Measurements from ENCODE around the gene SNAPC4.
A peak's percentile ranks its signal among the peaks of the same experiment; 100 is the strongest.

Gene SNAPC4

DNA sequence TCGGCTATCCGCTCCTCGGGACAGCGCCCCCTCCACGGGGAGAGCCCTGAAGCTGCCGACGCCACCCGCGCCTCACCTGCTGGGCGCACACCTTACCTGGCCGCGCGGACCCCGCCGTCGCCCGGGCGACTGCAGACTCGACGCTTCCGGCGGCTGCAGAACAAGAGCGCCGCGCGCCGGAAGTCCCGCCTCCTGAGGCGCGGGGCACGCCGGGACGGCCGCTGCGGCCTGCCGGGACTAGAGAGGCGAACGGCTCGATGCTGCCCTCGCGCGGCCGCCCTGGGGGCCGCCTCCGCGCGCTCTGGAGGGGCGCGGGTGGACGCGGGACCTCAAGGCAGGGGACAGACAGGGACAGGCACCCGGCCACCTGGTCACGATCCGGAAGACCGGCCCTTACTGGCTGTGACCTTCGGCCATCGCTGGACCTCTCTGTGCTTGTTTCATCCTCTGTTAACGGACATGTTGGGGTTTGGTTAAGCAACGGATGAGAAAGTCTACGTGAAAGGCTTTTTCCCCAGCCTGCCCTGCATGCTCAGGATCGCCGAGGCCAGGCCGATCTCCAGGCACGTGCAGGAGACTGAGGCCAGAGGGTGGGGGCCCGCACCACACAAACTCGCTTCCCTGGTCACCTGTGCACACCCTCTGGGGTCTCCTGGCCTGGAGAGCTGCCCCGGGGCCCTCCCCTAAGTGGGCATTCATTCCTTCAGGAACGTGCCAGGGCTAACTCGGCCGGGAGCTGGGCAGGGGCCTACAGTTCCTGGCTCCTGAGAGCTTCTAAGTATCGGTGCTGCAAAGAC is at the start of gene SNAPC4:
Gene SNAPC4 (minus strand): TSS at position 133 of the 797 bp plus-strand sequence. CDS start 1,742 bp downstream, outside the sequence.
- peak; percentile 8 for DNase-seq (ENCODE audit: low read depth)

DNA sequence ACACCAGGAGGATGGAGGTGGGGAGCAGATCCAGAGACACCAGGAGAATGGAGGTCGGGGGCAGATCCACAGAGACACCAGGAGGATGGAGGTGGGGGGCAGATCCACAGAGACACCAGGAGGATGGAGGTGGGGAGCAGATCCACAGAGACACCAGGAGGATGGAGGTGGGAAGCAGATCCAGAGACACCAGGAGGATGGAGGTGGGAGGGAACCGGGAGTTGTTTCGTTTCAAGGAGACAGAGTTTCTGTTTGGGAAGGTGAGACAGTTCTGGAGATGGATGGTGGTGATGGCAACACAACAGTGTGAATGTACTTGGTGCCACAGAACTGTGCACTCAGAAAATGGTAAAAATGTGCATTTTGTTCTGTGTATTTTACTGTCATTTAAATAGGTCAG is 48.7 kb upstream of the SNAPC4 start:
- DNase-seq (ENCODE audit: low read depth): no peak

GRCh38 chr9:136447173-136447778 is 47.3 kb upstream of the SNAPC4 start:
- DNase-seq (ENCODE audit: low read depth): no peak

- no peak for DNase-seq (ENCODE audit: low read depth)
Observed at GRCh38 chr9:136445799-136446198, 45.8 kb upstream of the SNAPC4 start.

- no peak for DNase-seq (ENCODE audit: low read depth)
Observed at GRCh38 chr9:136444102-136444501, 44.1 kb upstream of the SNAPC4 start.

DNA sequence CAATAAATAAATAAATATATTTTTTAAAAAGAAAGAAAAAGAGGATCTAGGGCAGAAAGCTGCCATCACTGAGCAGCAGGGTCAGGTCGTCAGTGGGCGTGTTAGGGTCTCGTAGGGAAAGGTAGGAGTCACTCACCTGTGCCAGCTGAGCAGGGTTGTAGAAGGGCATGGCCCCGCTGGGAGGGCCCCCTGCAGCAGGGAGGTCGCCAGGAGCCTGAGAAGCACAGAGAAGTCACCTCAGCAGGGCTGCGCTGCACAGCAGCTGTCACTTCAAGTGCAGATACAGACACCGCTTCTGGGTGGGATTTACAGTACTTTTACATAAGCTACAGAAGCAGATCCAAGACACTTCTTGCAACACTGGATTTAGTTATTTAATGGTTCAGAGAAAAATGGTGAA is 43.7 kb upstream of the SNAPC4 start:
- DNase-seq (ENCODE audit: low read depth): no peak

- no peak for DNase-seq (ENCODE audit: low read depth)
Observed at GRCh38 chr9:136443087-136443486, 43.1 kb upstream of the SNAPC4 start.

DNA sequence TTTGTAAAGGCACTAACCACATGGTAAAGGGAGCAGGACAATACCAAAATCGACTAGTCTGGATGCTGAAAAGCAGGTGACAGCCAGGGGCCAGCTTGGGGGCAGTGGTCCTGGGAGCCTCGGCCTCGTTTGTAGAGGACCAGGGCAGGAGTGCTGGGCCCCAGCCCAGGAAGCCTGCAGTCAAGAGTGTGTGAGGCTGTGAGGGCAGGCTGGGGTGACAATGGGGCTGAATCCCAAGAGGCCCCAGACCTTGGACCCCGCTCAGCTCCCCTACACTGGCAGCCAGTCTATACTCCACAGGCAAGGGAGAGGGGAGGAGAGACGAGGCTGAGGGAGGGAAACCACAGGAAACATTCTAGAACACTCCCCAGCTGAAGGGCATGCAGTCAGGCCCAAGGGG is 42.3 kb upstream of the SNAPC4 start:
- DNase-seq (ENCODE audit: low read depth): no peak

DNA sequence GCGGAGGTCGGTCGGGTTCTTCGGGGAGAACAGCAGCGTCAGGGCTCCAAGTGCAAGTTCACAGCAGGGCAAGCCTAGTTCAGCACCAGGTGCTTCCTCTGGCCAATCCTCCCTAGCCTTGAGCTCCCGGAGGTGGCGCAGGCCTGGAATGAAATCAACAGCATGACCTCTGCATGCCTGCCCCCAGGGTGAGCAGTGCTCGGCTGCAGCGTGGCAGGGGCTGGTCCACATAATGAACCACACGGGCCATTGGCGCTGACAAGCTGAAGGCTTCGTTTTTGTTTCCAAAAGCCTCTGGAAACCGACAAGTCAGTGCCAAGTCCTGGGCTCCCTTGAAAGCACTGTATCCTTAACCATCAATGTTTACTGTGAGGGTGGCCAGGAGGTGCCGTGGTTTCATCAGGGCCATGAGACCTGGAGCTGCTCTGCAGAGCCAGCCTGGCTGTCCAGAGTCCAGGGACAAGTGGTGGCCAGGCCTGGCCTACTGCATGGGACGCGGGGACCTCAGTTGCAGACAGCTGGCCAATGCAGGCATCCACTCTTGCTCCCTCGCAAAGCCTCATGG is 41.8 kb upstream of the SNAPC4 start:
- DNase-seq (ENCODE audit: low read depth): no peak

DNA sequence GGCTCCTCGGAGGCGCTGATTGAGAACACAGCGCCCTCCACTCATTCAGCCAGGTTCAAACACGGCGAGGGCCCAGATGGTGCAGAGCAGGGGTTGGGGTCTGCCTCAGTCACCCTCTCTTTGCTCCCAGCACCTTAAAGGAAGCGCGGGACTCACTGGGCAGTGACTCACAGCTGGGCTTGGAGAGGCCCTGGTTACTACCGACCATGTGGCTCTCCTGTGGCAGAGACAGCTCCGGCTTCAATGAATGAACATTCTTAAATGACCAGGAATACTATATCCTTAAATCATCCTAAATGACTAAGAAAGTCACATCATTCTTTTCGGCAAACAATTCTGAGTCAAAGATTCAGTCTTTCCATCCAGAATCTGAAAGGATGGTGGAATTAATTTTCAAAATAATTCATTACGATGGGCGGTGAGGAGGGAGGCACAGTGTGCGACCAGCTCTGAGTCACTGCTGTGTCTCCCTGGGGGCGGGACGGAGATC is 41.3 kb upstream of the SNAPC4 start:
- DNase-seq (ENCODE audit: low read depth): no peak

GRCh38 chr9:136439481-136440408 is 39.8 kb upstream of the SNAPC4 start, which contains the start of gene INPP5E:
INPP5E (minus strand) TSS chr9:136439845; CDS start chr9:136439419, 426 bp downstream.
- no peak for DNase-seq (ENCODE audit: low read depth)

DNA sequence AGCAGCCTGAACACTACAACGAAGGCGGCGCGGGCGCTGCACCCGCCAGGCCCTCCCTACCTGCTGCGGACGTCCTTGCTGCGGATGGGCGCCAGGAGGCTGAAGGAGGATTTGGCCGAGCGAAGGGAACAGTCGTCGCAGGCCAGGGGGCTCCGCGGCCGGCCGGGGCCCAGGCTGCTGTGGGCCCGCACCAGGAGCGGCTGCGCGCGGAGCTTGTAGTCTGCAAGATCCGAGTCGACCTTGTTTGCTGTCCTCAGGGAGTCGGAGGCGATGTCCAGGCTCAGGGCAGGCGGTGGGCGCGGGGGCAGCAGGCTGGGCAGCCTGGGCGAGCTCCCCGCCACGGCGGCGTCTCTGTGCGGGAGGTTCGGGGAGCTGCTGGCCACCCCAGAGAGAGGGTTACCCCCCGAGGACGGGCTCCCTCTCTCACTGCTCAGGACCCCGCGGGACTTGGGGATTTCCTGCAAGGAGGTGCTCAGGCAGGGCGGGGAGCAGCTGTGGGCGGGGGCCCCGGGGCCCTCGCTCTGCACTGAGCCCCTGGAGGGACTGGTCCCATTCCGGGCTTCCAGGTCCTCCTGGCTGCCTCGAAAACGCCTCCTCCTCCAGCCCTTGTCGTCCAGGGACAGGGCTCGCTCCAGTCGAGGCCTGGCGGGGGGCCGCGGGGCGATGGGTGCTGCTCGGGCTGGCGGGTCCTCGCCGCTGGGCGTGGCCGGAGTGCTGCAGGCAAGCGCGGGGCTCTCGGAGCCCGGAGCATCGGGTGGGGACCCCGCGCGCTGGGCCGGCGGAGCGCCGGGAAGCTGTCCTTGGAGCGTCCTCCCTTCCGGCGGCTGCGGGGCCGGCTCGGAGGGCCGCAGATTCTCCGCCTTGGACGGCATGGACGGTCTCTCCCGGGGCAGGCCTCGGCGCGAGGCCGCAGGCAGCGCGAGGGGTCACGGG is 38.8 kb upstream of the SNAPC4 start:
- DNase-seq (ENCODE audit: low read depth): no peak

- no peak for DNase-seq (ENCODE audit: low read depth)
Observed at GRCh38 chr9:136437839-136438547, 38.0 kb upstream of the SNAPC4 start.

DNA sequence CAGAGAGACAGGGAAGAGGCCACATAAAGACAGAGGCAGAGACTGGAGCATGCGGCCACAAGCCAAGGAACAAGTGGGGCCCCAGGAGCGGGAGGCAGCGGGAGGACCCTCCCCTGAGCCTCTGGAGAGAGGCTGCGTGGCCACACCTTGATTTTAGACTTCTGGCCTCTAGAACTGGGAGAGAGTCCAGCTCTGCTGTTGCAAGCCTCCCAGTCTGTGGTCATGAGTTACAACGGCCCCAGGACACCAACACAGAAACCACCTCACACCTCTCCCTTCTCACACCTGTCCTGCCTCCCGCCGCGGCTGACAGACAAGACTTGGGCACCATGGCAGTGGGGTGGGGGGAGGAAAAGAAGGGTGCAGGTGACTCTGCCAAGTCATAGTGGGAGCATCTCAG is 37.5 kb upstream of the SNAPC4 start:
- no peak for DNase-seq (ENCODE audit: low read depth)

GRCh38 chr9:136436055-136436634 is 36.2 kb upstream of the SNAPC4 start:
- DNase-seq (ENCODE audit: low read depth): no peak

DNA sequence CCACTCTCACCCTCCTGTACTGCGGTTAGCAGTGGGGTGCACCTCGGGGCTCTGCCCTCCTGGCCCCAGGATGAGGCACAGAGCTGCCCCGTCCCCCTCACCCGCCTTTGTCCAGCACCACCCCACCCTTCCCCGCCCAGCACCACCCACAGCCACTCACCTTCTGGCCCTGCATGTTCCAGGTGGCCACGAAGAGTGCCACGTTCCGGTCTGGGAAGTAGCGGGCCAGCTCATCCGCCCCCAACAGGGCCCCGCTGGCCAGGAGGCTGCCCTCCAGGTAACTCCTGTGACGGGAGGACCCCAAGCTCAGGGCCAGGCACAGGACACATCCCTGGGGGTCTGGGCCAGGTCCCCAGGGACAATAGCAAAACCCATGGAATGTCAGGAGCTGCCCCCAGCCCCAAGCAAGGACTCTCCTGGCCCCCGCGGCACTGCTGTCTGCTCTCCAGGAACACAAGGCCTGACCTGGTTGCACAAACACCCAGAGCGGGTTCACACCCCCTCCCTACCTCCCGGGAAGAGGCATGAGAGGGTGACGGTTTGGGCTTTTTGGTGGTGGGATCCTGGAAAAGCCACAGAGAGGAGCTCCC is 34.7 kb upstream of the SNAPC4 start:
- no peak for DNase-seq (ENCODE audit: low read depth)

DNA sequence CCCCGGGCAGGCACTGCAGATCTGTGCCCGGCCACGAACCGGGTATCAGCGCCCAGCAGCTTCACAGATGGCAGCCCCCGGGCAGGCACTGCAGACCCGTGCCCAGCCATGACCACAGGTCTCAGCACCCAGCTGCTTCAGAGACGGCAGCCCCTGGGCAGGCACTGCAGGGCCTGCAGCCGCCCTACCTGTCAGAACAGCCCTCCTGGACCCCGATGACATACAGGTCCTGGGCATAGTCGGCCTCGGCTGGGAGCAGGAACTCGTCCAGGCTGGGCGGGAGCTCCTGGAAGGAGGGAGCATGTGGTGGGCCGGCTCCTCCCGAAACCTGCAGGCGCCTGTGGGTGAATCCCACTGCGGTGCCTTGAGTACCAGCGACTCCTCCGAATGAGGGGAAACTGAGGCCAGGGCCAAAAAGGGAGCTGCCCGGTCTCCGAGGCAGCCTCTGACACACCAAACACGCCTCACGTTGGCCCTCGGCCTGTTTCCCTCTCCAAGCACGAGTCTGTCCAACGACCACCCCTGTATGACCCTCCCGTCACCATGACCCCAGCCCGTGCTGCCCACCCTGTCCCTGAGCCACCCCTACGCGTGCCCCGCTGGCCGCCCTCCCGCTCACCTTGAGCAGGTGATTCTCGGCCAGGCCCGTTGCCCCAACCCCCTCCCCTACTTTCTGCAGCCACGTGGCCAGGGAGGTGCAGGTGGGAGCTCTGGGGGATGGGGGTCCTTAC is 34.0 kb upstream of the SNAPC4 start:
- no peak for DNase-seq (ENCODE audit: low read depth)

DNA sequence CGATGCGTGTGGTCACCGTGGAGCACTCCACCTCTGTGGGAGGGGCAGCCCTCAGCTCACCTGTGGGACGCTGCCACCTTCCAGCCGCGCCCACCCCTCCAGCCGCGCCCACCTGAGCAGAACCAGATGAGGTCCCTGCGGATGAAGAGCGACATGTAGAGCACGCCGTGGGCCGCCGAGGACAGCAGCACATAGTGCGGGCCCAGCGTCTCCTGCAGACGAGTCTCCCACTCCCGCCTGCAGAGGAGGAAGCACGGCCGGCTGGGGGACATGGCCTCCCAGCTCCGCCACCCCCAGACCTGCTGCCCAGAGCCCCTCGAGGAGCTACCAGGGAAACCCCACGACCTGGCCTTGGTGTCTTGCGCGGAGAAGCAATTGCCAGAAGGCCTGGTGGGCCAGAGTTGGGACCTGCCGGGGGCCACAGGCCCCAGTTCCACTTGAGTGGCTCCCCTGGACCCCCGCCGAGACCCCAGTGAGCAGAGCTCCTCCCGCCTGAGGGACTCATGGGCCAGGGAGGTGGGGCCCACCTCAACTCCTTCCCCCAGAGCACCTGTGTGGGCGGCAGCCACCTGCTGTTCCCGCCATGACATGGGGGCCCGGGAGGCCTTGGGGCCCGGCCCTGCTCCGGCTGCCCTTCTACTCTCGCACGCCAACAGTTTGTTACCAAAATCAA is 33.2 kb upstream of the SNAPC4 start:
- no peak for DNase-seq (ENCODE audit: low read depth)

All from non-pigmented ciliary epithelial cell (primary cell).